M059J (cell line): ENCODE data around the gene ZNF26. TPM values are rescaled to one million over a fixed set of nuclear protein-coding genes. Genes with fewer than 3 reads are reported as not detected.
"Not testable (repeated sequence)": the region's sequence is repeated elsewhere in the genome, so short reads cannot be mapped to it uniquely, and the experiment has no call there.

Source experiments
- DNase-seq: peaks from one replicate; pipeline ENCODE4 v3.0.0-alpha.2; 2012; ENCODE audit warnings: low read depth
- total RNA-seq: library from RNA; depleted of rRNA; stranded (reverse); fragments of >200 nt; shearing (Covaris generic); gene quantifications from 2 replicates; pipeline ENCODE4 v1.2.3, GENCODE V29; 2014; rRNA removed

ZNF26 gene
- 4.0 and 10.7 TPM in 2 replicates for total RNA-seq

GRCh38 chr12:132986001-132986884 is at the start of gene ZNF26:
Gene ZNF26, plus strand, starts transcription at chr12:132986367. Its CDS starts 474 bp downstream, at chr12:132986841.
- DNase-seq: peak; percentile 92

- DNase-seq: not testable (repeated sequence)
Observed at GRCh38 chr12:132936921-132937320, 49.2 kb upstream of the ZNF26 start.

GRCh38 chr12:132937476-132937875 is 48.7 kb upstream of the ZNF26 start:
- no peak for DNase-seq

- not testable (repeated sequence) for DNase-seq
Observed at GRCh38 chr12:132938807-132939206, 47.4 kb upstream of the ZNF26 start.

- DNase-seq: no peak
Observed at GRCh38 chr12:132940071-132940719, 46.0 kb upstream of the ZNF26 start.

- no peak for DNase-seq
Observed at GRCh38 chr12:132941336-132941954, 44.7 kb upstream of the ZNF26 start.

- DNase-seq: no peak
Observed at GRCh38 chr12:132942611-132943010, 43.6 kb upstream of the ZNF26 start.

- DNase-seq: no peak
Observed at GRCh38 chr12:132945806-132946205, 40.4 kb upstream of the ZNF26 start.

- no peak for DNase-seq
Observed at GRCh38 chr12:132946246-132946820, 39.8 kb upstream of the ZNF26 start.

GRCh38 chr12:132948146-132949066 is 37.8 kb upstream of the ZNF26 start:
- DNase-seq: no peak

GRCh38 chr12:132949936-132950837 is 36.0 kb upstream of the ZNF26 start:
- no peak for DNase-seq

GRCh38 chr12:132950844-132951535 is 35.2 kb upstream of the ZNF26 start:
- no peak for DNase-seq

- DNase-seq: no peak
Observed at GRCh38 chr12:132951649-132952048, 34.5 kb upstream of the ZNF26 start.

- no peak for DNase-seq
Observed at GRCh38 chr12:132952371-132953162, 33.6 kb upstream of the ZNF26 start.

- DNase-seq: no peak
Observed at GRCh38 chr12:132953163-132953425, 33.1 kb upstream of the ZNF26 start.

GRCh38 chr12:132953771-132954170 is 32.4 kb upstream of the ZNF26 start:
- no peak for DNase-seq

- no peak for DNase-seq
Observed at GRCh38 chr12:132954471-132955048, 31.6 kb upstream of the ZNF26 start.
